BJ (cell line): ENCODE data around the gene GKN2. TPM values are rescaled to one million over a fixed set of nuclear protein-coding genes. Genes with fewer than 3 reads are reported as not detected.

ENCODE experiments used
- CTCF ChIA-PET: fragments of 350-600 bp; formaldehyde crosslinking; extraction: SDS; loops from one replicate; lab custom pipeline; 2021; ENCODE audit warnings: antibody characterized with exemption, inconsistent platforms; lab: Yijun Ruan, JAX
- POLR2A ChIA-PET: fragments of 300-600 bp; sonication (Branson Sonifier 250); formaldehyde crosslinking; extraction: SDS; loops from one replicate; lab custom pipeline; 2021; ENCODE audit warnings: antibody characterized with exemption; lab: Charles Lee
- DNase-seq: peaks from one replicate; pipeline ENCODE4 v3.0.0-alpha.2; 2011; ENCODE audit warnings: low read depth
- H3K27me3 ChIP-seq: 2 replicates; pipeline ENCODE4 v1.6.0; 2011; ENCODE audit warnings: low read length; ENCODE audit not compliant: control insufficient read depth, insufficient read depth
- H3K36me3 ChIP-seq: 2 replicates; pipeline ENCODE4 v1.5.1; 2011; ENCODE audit warnings: low read length; ENCODE audit not compliant: control insufficient read depth, insufficient read depth
- H3K4me3 ChIP-seq: 2 replicates; pipeline ENCODE4 v1.5.1; 2011; ENCODE audit warnings: low read depth, mild to moderate bottlenecking, control low read depth, low read length
- polyA plus RNA-seq: library from polyadenylated mRNA; depleted of rRNA; stranded (reverse); fragments of >200 nt; gene quantifications from 2 replicates; pipeline ENCODE4 v1.2.3, GENCODE V29; 2011
- TF ChIP-seq, protein P1 (sequence below): IDR thresholded peaks from 2 replicates; pipeline ENCODE4 v1.5.1; 2011; ENCODE audit warnings: low read depth, mild to moderate bottlenecking, control low read depth, inconsistent platforms, low read length, moderate library complexity; ENCODE audit not compliant: insufficient read depth

Gene GKN2
- polyA plus RNA-seq, 1 experiment: not detected

DNA sequence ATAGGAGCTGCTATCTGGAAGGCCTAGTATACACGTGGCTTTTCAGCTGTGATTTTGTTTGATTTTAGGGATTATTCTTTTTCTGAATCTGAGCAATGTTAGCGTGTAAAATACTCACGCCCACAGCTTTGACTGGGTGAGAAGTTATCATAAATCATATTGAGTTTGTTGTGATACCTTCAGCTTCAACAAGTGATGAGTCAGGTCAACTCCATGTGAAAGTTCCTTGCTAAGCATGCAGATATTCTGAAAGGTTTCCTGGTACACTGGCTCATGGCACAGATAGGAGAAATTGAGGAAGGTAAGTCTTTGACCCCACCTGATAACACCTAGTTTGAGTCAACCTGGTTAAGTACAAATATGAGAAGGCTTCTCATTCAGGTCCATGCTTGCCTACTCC, 21.6 kb upstream of the GKN2 start, which contains the start of gene GKN1:
Gene GKN1 (plus strand): TSS at position 386 of the 400 bp plus-strand sequence. CDS start 42 bp downstream, outside the sequence.
- Histone ChIP-seq H3K4me3 (no peak within 1 kb of the TSS), H3K36me3 (no peaks in the 10 kb centered on the region), H3K27me3 (no peaks in the 10 kb centered on the region)
- TF ChIP-seq, protein P1, sequence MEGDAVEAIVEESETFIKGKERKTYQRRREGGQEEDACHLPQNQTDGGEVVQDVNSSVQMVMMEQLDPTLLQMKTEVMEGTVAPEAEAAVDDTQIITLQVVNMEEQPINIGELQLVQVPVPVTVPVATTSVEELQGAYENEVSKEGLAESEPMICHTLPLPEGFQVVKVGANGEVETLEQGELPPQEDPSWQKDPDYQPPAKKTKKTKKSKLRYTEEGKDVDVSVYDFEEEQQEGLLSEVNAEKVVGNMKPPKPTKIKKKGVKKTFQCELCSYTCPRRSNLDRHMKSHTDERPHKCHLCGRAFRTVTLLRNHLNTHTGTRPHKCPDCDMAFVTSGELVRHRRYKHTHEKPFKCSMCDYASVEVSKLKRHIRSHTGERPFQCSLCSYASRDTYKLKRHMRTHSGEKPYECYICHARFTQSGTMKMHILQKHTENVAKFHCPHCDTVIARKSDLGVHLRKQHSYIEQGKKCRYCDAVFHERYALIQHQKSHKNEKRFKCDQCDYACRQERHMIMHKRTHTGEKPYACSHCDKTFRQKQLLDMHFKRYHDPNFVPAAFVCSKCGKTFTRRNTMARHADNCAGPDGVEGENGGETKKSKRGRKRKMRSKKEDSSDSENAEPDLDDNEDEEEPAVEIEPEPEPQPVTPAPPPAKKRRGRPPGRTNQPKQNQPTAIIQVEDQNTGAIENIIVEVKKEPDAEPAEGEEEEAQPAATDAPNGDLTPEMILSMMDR: no peak
- ChIA-PET POLR2A (no interaction called here), CTCF (interaction anchor here (1.1 to 1.7 kb wide), 2 partner anchors 15 to 21 kb away, joined by 3 to 6 read pairs; no protein-coding TSS in a partner anchor)
- DNase-seq: no peak

GRCh38 chr2:68971591-68972231, 19.0 kb upstream of the GKN2 start:
- no peak overlapping the region for H3K4me3 ChIP-seq
- CTCF ChIA-PET: interaction anchor here (1.0 to 1.4 kb wide), 2 partner anchors 28 to 43 kb away, joined by 3 read pairs; no protein-coding TSS in a partner anchor
- H3K36me3 ChIP-seq: no peaks in the 10 kb centered on the region

GRCh38 chr2:68970566-68971265, 18.0 kb upstream of the GKN2 start:
- DNase-seq: no peak
- Histone ChIP-seq H3K4me3 (no peak overlapping the region), H3K36me3 (no peaks in the 10 kb centered on the region), H3K27me3 (no peaks in the 10 kb centered on the region)
- ChIA-PET CTCF (interaction anchor here (0.8 kb wide), 2 partner anchors 27 to 42 kb away, joined by 3 read pairs; partner anchors contain the start of gene ANTXR1), POLR2A (no interaction called here)
- TF ChIP-seq, protein P1: no peak

More at GRCh38 chr2:68971591-68972231, 19.0 kb upstream of the GKN2 start:
- POLR2A ChIA-PET: no interaction called here
- DNase-seq: peak; percentile 97
- TF ChIP-seq, protein P1: no peak
- H3K27me3 ChIP-seq: no peaks in the 10 kb centered on the region

- Histone ChIP-seq H3K27me3 (no peaks in the 10 kb centered on the region), H3K36me3 (no peaks in the 10 kb centered on the region), H3K4me3 (no peak overlapping the region)
- DNase-seq: no peak
- TF ChIP-seq, protein P1: no peak
- POLR2A ChIA-PET: no interaction called here
- CTCF ChIA-PET: no interaction called here
Measured at GRCh38 chr2:68969736-68970490, 17.2 kb upstream of the GKN2 start.
